ENCODE measurements around the gene RNF8.

The RNF8 gene

DNA sequence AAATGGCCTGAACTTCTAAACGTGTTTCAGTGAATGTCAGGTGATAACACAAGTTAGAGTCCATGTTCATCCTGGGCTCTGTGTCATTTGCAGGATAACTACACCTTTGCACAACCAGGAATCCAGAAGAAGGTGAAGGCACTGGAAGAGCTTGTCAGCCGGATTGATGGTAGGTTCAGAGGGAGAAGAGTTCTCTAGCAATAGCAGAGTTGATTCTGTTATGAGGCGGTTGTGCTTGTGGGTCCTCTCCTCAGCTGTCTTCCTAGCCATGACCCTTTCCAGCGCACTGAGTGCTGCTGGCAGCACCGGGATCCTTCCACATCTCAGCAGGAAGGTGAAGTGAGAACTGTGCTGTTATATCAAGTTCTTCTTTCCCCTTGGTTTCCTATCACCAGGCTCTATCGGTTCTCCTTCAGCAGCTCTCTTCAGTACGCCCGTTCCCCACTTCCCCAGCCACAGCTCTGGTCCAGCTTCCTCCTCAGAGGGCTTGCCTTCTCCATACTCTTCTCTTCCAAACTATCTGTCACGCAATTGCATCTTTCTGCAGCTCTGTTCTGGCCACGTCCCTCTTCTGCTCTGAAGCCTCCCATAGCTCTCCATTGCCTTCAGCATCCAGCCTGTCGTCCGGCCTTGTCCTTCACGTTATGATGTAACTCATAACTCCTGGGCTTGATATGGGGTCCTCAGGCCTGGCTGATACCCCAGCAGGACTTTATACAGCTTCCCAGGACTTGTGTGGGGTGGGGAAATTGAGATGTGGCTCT is 39.9 kb upstream of the RNF8 start:
- Histone ChIP-seq H3K79me2 (ENCODE audit: control insufficient read depth, insufficient read depth, low read length) (no peaks in the 10 kb centered on the region), H3K4me1 (ENCODE audit: control insufficient read depth, low read depth, low read length) (no peaks in the 10 kb centered on the region), H3K4me2 (ENCODE audit: low read length) (no peak overlapping the region), H2BK120ac (ENCODE audit: low read depth, low read length) (no peak overlapping the region), H3K27ac (ENCODE audit: low read depth, low read length) (no peak overlapping the region), H2BK5ac (ENCODE audit: low read length) (no peak overlapping the region), H3K9ac (ENCODE audit: low read length) (no peak overlapping the region), H3K79me1 (ENCODE audit: low read length) (no peaks in the 10 kb centered on the region), H3K23ac (ENCODE audit: low read length) (no peak overlapping the region), H2BK15ac (replicated peaks; ENCODE audit: low read depth) (no peak overlapping the region), H3K4ac (ENCODE audit: low read depth, low read length) (no peak overlapping the region), H3K56ac (ENCODE audit: low read length) (no peak overlapping the region), H4K8ac (ENCODE audit: low read depth, low read length) (no peak overlapping the region), H3K18ac (ENCODE audit: low read length) (no peak overlapping the region), H3K36me3 (ENCODE audit: control insufficient read depth, insufficient read depth, low read length) (no peaks in the 10 kb centered on the region), H3K4me3 (ENCODE audit: low read length) (no peak overlapping the region), H2AK5ac (ENCODE audit: low read length) (no peak overlapping the region), H4K5ac (ENCODE audit: low read length) (no peak overlapping the region), H3K27me3 (ENCODE audit: insufficient read depth, low read length, poor library complexity) (no peaks in the 10 kb centered on the region)
- WGBS (ENCODE audit: extremely low coverage, insufficient coverage, low lambda C conversion rate), result no CpG with 5 or more reads among the region's 13 CpGs
- no peak for DNase-seq

DNA sequence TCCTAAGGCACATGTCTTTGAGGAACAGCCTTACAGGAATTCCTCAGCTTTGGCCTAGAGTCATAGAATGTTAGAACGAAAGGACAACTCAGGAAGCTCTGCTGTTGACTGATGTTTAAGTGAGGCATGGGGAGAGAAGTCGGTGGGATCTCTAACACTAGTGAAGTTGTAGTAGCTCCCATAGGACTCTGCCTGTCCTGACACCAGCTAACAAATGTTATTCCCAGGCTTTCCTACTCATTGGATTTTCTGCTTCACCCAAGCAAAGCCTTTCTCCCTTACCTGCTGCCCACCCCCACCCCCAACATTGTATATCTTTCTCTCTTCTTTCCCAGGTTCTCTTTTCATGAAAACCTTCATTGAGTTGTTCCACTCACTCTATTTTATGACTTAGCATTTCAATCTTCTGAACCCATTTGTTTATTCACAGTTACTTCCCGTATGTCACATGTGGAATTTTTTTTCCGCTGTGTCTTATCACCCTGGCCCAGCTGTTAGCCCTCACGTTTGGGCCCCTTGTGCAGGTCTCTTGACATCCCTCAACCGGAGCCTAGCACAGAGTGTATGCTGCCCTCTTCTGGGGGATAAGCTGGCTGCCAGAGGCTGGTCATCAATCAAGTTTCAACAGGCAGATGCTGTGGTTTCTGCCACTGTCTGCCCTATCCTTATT is 39.2 kb upstream of the RNF8 start:
- Histone ChIP-seq H3K4me1 (ENCODE audit: control insufficient read depth, low read depth, low read length) (no peaks in the 10 kb centered on the region), H3K56ac (ENCODE audit: low read length) (no peak overlapping the region), H3K18ac (ENCODE audit: low read length) (no peak overlapping the region), H3K79me2 (ENCODE audit: control insufficient read depth, insufficient read depth, low read length) (no peaks in the 10 kb centered on the region), H2BK120ac (ENCODE audit: low read depth, low read length) (no peak overlapping the region), H3K79me1 (ENCODE audit: low read length) (no peaks in the 10 kb centered on the region), H3K4me2 (ENCODE audit: low read length) (no peak overlapping the region), H2BK15ac (replicated peaks; ENCODE audit: low read depth) (no peak overlapping the region), H3K4ac (ENCODE audit: low read depth, low read length) (no peak overlapping the region), H4K5ac (ENCODE audit: low read length) (no peak overlapping the region), H2BK5ac (ENCODE audit: low read length) (no peak overlapping the region), H2AK5ac (ENCODE audit: low read length) (no peak overlapping the region), H3K27me3 (ENCODE audit: insufficient read depth, low read length, poor library complexity) (no peaks in the 10 kb centered on the region), H3K9ac (ENCODE audit: low read length) (no peak overlapping the region), H3K36me3 (ENCODE audit: control insufficient read depth, insufficient read depth, low read length) (no peaks in the 10 kb centered on the region), H4K8ac (ENCODE audit: low read depth, low read length) (no peak overlapping the region), H3K27ac (ENCODE audit: low read depth, low read length) (no peak overlapping the region), H3K23ac (ENCODE audit: low read length) (no peak overlapping the region), H3K4me3 (ENCODE audit: low read length) (no peak overlapping the region)
- WGBS (ENCODE audit: extremely low coverage, insufficient coverage, low lambda C conversion rate), result no CpG with 5 or more reads among the region's 6 CpGs
- peak; percentile 80 for DNase-seq

DNA sequence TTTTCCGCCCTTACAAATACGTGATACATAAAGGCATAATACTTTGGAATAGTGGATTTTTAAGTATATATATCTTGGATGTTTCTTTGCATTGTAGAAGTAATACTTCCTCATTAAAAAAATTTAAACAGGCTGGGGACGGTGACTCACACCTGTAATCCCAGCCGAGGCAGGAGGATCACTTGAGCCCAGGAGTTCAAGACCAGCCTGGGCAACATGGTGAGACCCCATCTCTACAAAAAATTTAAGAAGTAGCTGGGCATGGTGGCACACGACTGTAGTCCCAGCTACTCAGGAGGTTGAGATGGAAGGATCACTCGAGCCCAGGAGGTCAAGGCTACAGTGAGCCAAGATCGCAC is 38.6 kb upstream of the RNF8 start:
- no peak for DNase-seq
- Histone ChIP-seq H3K4ac (ENCODE audit: low read depth, low read length) (no peak overlapping the region), H3K18ac (ENCODE audit: low read length) (no peak overlapping the region), H2BK120ac (ENCODE audit: low read depth, low read length) (no peak overlapping the region), H3K4me3 (ENCODE audit: low read length) (no peak overlapping the region), H3K4me2 (ENCODE audit: low read length) (no peak overlapping the region), H3K79me1 (ENCODE audit: low read length) (no peaks in the 10 kb centered on the region), H4K8ac (ENCODE audit: low read depth, low read length) (no peak overlapping the region), H3K4me1 (ENCODE audit: control insufficient read depth, low read depth, low read length) (no peaks in the 10 kb centered on the region), H4K5ac (ENCODE audit: low read length) (no peak overlapping the region), H3K9ac (ENCODE audit: low read length) (no peak overlapping the region), H3K36me3 (ENCODE audit: control insufficient read depth, insufficient read depth, low read length) (no peaks in the 10 kb centered on the region), H2BK15ac (replicated peaks; ENCODE audit: low read depth) (no peak overlapping the region), H3K23ac (ENCODE audit: low read length) (no peak overlapping the region), H3K79me2 (ENCODE audit: control insufficient read depth, insufficient read depth, low read length) (no peaks in the 10 kb centered on the region), H2AK5ac (ENCODE audit: low read length) (no peak overlapping the region), H3K27me3 (ENCODE audit: insufficient read depth, low read length, poor library complexity) (no peaks in the 10 kb centered on the region), H3K27ac (ENCODE audit: low read depth, low read length) (no peak overlapping the region), H3K56ac (ENCODE audit: low read length) (no peak overlapping the region), H2BK5ac (ENCODE audit: low read length) (no peak overlapping the region)
- WGBS (ENCODE audit: extremely low coverage, insufficient coverage, low lambda C conversion rate), result no CpG with 5 or more reads among the region's 7 CpGs

DNA sequence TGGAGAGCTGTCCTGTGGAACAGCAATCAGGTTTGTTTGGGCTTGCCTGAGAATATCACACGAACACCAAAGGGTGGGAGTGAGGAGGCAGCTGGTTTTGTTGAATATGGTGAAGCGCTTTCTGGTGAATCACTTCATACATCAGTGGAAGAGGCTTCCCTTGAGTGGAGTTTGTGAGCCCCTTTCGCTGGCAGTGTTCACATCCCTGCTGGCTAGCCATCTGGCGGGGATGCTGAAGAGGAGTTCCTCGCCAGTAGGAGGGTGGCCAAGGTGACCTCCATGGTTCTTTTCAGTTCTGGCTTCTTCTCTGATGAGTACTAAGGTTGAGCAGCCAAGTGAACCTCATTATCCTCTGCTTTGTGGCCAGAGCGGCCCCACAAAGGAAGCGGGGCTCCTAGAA is 37.7 kb upstream of the RNF8 start:
- H3K27ac ChIP-seq (ENCODE audit: low read depth, low read length), result no peak overlapping the region
- H2BK5ac ChIP-seq (ENCODE audit: low read length), result no peak overlapping the region
- no peak overlapping the region for H3K18ac ChIP-seq (ENCODE audit: low read length)
- no peaks in the 10 kb centered on the region for H3K27me3 ChIP-seq (ENCODE audit: insufficient read depth, low read length, poor library complexity)
- H3K4me3 ChIP-seq (ENCODE audit: low read length), result no peak overlapping the region
- no peaks in the 10 kb centered on the region for H3K79me2 ChIP-seq (ENCODE audit: control insufficient read depth, insufficient read depth, low read length)
- H3K36me3 ChIP-seq (ENCODE audit: control insufficient read depth, insufficient read depth, low read length), result no peaks in the 10 kb centered on the region
- no CpG with 5 or more reads among the region's 7 CpGs for WGBS (ENCODE audit: extremely low coverage, insufficient coverage, low lambda C conversion rate)
- no peak overlapping the region for H3K4ac ChIP-seq (ENCODE audit: low read depth, low read length)
- no peaks in the 10 kb centered on the region for H3K79me1 ChIP-seq (ENCODE audit: low read length)
- DNase-seq, result no peak
- no peak overlapping the region for H4K8ac ChIP-seq (ENCODE audit: low read depth, low read length)
- H2BK120ac ChIP-seq (ENCODE audit: low read depth, low read length), result no peak overlapping the region
- H4K5ac ChIP-seq (ENCODE audit: low read length), result no peak overlapping the region
- no peak overlapping the region for H3K56ac ChIP-seq (ENCODE audit: low read length)
- H3K23ac ChIP-seq (ENCODE audit: low read length), result no peak overlapping the region
- no peak overlapping the region for H3K4me2 ChIP-seq (ENCODE audit: low read length)
- no peak overlapping the region for H3K9ac ChIP-seq (ENCODE audit: low read length)
- no peaks in the 10 kb centered on the region for H3K4me1 ChIP-seq (ENCODE audit: control insufficient read depth, low read depth, low read length)
- H2BK15ac ChIP-seq (replicated peaks; ENCODE audit: low read depth), result no peak overlapping the region
- H2AK5ac ChIP-seq (ENCODE audit: low read length), result no peak overlapping the region

DNA sequence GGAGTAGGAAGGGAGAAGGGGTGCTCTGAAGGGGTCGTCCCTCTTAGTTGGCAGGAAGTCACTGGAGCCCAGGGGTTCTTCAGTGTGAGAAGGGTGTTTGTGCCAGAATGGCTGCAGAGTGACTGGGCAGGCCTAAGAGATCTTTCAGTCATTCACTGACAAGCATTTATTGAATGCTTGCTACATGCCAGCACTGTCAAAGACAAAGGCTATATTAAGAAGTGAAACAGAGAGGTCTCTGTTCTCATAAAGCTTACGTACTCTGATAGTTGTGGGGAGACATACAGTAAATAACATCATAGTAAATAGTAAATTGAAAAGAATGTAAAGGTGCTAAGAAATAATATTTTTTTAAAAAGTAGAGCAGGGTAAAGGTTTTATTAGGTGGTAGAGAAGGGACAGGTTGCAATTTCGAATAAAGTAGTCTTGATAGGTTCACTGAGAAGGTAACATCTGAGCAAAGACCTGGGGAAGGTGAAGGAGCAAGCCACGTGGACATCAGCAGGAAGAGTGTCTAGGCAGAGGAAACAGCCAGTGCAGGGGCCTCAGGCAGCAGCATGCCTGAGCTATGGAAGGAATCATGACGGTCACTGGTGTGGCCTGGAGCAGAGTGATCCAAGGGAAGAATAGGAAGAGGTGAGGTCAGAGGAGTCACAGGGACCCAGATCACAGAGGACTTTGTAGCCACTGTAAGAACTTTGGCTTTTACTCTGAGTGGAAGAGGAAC is 36.3 kb upstream of the RNF8 start:
- Histone ChIP-seq H3K4me3 (ENCODE audit: low read length) (no peak overlapping the region), H3K4me1 (ENCODE audit: control insufficient read depth, low read depth, low read length) (no peaks in the 10 kb centered on the region), H3K18ac (ENCODE audit: low read length) (no peak overlapping the region), H3K27me3 (ENCODE audit: insufficient read depth, low read length, poor library complexity) (no peaks in the 10 kb centered on the region), H3K56ac (ENCODE audit: low read length) (no peak overlapping the region), H3K79me1 (ENCODE audit: low read length) (no peaks in the 10 kb centered on the region), H2AK5ac (ENCODE audit: low read length) (no peak overlapping the region), H3K36me3 (ENCODE audit: control insufficient read depth, insufficient read depth, low read length) (no peaks in the 10 kb centered on the region), H3K23ac (ENCODE audit: low read length) (no peak overlapping the region), H2BK5ac (ENCODE audit: low read length) (no peak overlapping the region), H3K9ac (ENCODE audit: low read length) (no peak overlapping the region), H3K27ac (ENCODE audit: low read depth, low read length) (no peak overlapping the region), H2BK15ac (replicated peaks; ENCODE audit: low read depth) (no peak overlapping the region), H3K4ac (ENCODE audit: low read depth, low read length) (no peak overlapping the region), H4K8ac (ENCODE audit: low read depth, low read length) (no peak overlapping the region), H3K79me2 (ENCODE audit: control insufficient read depth, insufficient read depth, low read length) (no peaks in the 10 kb centered on the region), H2BK120ac (ENCODE audit: low read depth, low read length) (no peak overlapping the region), H3K4me2 (ENCODE audit: low read length) (no peak overlapping the region), H4K5ac (ENCODE audit: low read length) (no peak overlapping the region)
- DNase-seq, result no peak
- no CpG with 5 or more reads among the region's 5 CpGs for WGBS (ENCODE audit: extremely low coverage, insufficient coverage, low lambda C conversion rate)
